Right hindlimb (tissue), 1 donor: ENCODE measurements around the gene TTF2.

Source experiments
- DNase-seq: peaks from one replicate; pipeline ENCODE4 v3.0.0-alpha.2; 2018

TTF2 gene

GRCh38 chr1:117047271-117047670 is 12.9 kb upstream of the TTF2 start:
- DNase-seq = no peak

- DNase-seq = no peak
Measured at GRCh38 chr1:117049857-117050256, 10.3 kb upstream of the TTF2 start.

- no peak for DNase-seq
Measured at GRCh38 chr1:117051224-117052064, 8.7 kb upstream of the TTF2 start.

GRCh38 chr1:117054068-117054467 is 6.1 kb upstream of the TTF2 start:
- no peak for DNase-seq

GRCh38 chr1:117058810-117059209 is 1.3 kb upstream of the TTF2 start:
- DNase-seq = no peak

- DNase-seq = peak; percentile 48
Measured at GRCh38 chr1:117059334-117059677, 820 bp upstream of the TTF2 start.

- DNase-seq = no peak
Measured at GRCh38 chr1:117060441-117061317, 553 bp downstream of the TTF2 start.

GRCh38 chr1:117061986-117062415 is 1.9 kb downstream of the TTF2 start:
- DNase-seq = no peak

- DNase-seq = no peak
Measured at GRCh38 chr1:117066367-117066766, 6.2 kb downstream of the TTF2 start.

- peak; percentile 49 for DNase-seq
Measured at GRCh38 chr1:117067533-117068370, 7.6 kb downstream of the TTF2 start.

GRCh38 chr1:117068580-117068979 is 8.5 kb downstream of the TTF2 start:
- no peak for DNase-seq

- DNase-seq = no peak
Measured at GRCh38 chr1:117069220-117069844, 9.2 kb downstream of the TTF2 start.

GRCh38 chr1:117070124-117070523 is 10.0 kb downstream of the TTF2 start:
- no peak for DNase-seq

GRCh38 chr1:117076648-117077047 is 16.5 kb downstream of the TTF2 start:
- DNase-seq = no peak

- DNase-seq = no peak
Measured at GRCh38 chr1:117077267-117077666, 17.1 kb downstream of the TTF2 start.

- DNase-seq = no peak
Measured at GRCh38 chr1:117079737-117080136, 19.6 kb downstream of the TTF2 start.

- DNase-seq = no peak
Measured at GRCh38 chr1:117084231-117084630, 24.1 kb downstream of the TTF2 start.

- DNase-seq = no peak
Measured at GRCh38 chr1:117087686-117088085, 27.6 kb downstream of the TTF2 start.

- DNase-seq = no peak
Measured at GRCh38 chr1:117089996-117090395, 29.9 kb downstream of the TTF2 start.

GRCh38 chr1:117092594-117092993 is 32.5 kb downstream of the TTF2 start:
- DNase-seq = no peak

GRCh38 chr1:117093091-117093534 is 33.0 kb downstream of the TTF2 start:
- DNase-seq = peak; percentile 41

GRCh38 chr1:117093870-117094621 is 33.9 kb downstream of the TTF2 start:
- no peak for DNase-seq
